HG02970 (cell line): ENCODE data around the gene SCARB1.

Experiments
- ATAC-seq: cut with Tn5 transposase; IDR thresholded peaks from one replicate; pipeline ENCODE4 v1.9.1; 2021; ENCODE audit warnings: mild to moderate bottlenecking, moderate library complexity, moderate number of reproducible peaks; ENCODE audit not compliant: unreplicated experiment, low FRiP score

The SCARB1 gene

DNA sequence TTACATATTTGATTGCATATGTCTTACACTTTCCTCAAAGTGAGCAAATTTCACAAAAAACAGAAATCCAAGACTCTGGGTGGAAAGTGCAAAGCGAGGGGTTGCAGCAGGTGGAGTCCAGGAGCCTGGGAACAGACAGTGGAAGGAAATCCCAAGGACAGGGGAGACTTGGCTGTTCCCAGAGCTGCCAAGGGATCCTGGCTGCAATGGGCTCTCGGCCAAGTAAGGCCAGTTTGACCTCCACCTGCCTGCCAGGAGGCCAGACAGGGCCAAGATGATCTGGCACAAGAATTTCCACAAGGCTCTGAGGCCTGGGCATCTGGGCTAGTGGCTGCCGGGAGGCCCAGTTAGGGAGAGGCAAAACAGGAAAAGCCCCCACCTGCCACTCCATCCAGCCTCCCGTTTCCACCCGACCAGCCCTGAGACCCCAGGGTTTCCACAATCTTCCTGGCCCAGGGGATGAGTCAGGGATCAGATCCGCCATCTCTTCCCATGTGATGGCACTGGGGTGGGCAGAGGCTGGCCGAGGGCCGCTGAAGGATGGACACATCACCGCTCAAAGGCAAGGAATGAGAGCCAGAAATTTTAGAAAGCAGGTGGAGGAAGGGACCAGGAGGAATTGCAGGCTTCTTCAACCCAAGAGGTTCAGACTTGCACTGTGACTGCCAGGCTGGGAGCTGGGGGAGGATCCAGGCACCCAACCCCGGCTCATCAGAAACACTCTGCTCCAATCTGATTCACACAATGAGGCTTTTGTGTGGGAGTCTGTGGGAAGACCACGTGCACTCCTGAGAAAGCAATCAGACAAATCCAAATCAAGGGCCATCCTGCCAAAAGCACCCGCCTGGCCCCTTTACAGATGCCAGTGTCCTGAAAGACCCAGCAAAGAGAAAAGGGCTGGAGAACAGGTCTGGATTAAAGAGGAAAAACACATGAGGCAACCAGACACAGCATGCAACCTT is 16.3 kb downstream of the SCARB1 start:
- ATAC-seq, result no peak

DNA sequence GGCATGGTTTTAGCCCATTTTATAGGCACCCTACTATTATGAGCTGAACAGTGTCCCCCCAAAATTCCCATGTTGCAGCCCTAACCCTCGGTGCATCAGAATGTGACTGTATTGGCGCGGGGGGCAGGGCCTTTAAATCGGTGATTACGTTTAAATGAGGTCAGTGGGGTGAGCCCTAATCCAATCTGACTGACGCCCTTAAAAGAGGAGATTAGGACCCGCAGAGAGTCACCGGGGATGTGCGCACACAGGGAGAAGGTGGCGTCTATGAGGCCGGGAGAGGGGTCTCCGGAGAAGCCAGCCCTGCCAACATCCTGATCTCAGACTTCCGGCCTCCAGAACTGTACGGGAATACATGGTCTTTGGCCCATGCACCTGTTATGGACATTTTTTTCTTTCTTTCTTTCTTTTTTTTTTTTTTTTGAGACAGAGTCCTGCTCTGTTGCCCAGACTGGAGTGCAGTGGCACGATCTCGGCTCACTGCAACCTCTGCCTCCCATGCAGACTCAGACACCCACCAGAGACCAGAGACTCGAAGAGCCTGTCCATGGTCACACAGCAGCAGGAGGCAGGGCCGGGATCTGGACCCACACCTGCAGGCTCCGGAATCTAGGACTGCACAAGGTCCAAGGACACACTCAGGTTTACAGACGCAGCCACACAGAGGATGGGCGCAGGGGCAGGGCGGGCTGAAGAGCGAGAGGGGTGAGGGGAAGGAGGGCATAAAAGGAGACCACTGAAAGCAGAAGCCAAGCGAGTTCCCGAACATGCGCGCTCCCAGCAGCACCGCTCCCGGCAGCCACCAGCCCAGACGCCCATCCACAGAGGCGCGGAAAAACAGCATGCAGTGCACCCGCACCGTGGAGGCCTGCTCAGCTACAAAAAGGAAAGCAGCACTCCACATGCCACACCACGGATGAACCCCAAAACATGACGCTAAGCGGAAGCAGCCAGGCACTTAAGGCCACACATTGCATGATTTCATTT is 19.0 kb downstream of the SCARB1 start:
- ATAC-seq, result no peak

DNA sequence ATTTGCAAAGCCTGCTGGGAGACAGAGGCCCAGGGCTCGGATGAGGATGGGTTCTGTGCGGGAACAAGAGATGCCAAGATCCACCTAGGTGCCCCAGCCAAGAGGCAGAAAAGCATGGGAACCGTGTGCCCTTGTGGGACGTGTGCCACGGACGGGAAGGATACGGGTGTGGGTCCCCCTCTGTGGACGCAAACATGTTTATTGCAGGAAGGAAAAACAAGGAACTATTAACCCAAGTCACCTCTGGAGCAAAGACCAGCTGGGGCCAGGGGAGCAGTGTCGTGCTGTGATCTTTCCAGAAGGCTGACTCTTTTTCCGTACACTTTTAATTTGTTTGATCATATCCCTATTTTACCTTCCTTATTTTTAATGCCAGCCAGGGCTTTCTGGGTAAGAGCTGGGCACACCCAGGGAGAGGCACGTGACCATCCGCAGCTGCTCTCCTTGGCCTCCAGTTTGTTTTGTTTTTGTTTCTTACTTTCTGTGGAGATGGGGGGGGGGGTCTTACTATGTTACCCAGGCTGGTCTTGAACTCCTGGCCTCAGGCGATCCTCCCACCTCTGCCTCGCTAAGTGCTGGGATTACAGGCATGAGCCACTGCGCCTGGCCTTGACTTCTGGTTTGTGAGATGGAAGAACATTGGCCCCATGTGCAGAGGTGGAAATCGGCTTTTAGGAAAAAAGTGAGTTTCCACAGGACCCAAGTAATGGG is 20.7 kb downstream of the SCARB1 start:
- ATAC-seq, result no peak

DNA sequence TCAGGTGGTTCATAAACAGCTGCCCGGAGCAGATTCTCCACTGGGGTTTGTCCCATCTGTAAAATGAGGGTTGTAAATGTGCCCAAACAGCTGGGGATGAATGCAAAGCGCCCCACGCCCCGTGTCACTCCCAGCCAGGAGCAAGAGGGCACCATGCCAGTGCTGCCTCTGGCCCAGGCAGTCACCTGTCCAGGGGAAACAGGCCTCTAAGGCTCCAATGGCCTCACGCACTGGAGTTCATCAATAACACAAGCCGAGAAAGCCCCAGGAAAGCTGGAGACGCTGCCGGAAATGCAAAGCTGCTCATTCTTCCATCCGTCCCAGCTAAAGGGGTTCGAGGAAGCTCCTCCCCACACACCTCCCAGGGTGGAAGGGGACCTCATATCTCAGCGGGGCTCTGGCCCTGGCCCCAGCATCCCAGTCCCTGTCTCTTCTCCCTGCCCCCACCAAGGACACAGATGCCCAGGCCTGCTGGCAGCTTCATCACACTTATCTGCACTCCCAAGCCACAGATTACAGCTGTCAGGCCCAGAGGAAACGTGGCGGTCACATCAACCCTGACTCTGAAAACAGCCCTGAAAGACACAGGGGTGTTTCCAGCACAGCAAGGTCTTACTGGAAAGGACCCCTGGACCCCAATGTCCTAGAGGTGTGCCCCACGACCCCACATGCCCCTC is 21.5 kb downstream of the SCARB1 start:
- no peak for ATAC-seq

DNA sequence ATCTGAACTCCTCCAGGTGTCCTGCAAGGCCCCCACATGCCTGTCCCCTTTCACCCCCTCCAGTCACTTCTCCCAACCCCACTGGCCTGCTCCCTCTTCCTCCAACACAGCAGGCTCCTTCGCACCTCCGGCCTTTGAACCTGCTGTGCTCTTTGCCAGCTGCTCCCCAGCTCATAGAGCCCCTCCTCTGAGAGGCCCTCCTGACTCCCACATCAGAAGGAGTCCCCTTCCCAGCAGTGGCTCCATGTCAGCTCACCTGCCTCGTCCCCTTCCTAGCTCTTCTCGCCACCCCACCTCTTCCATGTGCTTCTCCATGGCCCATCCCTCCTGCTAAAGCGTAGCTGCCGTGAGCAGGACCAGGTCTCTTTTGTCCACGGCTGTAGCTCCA is 22.1 kb downstream of the SCARB1 start:
- ATAC-seq, result no peak

DNA sequence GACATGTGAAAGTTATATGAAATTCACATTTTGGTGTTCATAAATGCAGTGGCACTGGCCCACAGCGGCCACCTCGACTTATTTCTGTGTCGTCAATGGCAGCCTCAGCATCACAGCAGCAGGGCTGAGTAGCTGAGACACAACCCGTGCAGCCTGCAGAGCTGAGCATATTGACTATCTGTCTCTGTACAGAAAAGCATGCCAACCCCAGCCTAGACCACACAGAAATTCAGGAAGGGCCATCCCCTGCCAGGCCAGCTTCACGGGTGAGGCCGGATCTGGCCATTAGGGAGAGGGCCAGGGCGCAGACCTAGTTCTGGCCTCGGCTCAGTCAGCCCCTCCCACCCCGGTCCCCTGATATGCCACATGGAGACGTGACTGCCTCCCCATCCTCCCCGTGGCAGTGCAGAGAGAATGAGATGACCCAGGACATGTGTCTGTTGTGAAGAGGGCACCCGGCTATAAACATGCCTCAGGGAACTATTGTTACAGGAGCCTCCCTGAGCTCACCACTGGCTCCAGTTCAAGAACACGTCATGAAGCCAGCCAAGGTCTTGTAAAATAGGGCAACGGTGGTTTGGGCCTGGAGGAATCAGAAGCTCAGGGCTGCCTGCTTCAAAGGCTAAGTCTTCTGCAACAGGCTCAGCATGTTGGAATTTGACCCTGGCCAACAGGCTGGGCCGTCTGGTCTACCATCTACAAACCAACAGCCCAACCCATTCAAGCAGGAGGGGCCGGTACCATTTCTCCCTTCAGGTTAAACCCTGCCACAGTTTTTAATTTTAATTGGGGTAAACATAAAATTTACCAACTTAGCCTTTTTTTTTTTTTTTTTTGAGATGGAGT is 25.5 kb downstream of the SCARB1 start:
- ATAC-seq, result no peak

DNA sequence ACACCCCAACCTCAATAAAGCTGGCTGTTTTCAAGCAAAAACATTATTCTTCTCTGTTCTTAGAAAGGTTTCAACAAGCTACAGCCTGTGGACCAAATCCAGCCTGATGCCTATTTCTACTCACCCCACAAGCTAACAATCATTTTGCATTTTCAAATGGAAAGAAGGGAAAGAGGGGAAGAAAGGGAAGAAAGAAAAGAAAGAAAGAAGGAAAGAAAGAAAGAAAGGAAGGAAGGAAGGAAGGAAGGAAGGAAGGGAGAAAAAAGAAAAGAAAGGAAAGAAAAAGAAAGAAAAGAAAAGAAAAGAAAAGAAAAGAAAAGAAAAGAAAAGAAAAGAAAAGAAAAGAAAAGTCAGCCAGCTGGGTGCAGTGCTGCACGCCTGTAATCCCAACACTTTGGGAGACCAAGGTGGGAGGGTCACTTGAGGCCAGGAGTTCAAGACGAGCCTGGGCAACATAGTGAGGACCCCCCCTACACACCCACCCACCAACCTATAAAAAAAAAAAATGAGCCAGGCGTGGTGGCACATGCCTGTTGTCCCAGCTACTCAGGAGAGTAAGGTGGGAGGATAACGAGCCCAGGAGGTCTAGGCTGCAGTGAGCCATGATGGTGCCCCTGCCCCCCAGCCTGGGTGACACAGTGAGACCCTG is 26.3 kb downstream of the SCARB1 start:
- no peak for ATAC-seq

DNA sequence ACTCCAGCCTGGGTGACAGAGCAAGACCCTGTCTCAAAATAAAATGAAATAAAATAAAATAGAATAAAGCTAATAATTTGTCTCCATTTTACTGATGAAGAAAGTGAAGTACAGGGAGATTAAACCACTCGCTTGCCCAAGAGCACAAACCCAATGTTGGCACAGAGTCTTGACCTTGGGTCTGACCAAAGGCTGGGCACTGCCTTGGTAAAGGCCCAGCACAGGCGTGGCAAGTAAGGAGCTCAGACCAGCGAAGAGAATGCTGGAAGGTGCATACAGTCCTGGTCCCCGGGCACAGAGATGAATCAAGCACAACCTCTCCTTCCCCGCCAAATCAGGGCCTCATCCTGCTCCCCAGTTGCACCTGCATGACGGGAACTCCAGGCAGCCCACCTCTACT is 26.9 kb downstream of the SCARB1 start:
- ATAC-seq, result no peak

DNA sequence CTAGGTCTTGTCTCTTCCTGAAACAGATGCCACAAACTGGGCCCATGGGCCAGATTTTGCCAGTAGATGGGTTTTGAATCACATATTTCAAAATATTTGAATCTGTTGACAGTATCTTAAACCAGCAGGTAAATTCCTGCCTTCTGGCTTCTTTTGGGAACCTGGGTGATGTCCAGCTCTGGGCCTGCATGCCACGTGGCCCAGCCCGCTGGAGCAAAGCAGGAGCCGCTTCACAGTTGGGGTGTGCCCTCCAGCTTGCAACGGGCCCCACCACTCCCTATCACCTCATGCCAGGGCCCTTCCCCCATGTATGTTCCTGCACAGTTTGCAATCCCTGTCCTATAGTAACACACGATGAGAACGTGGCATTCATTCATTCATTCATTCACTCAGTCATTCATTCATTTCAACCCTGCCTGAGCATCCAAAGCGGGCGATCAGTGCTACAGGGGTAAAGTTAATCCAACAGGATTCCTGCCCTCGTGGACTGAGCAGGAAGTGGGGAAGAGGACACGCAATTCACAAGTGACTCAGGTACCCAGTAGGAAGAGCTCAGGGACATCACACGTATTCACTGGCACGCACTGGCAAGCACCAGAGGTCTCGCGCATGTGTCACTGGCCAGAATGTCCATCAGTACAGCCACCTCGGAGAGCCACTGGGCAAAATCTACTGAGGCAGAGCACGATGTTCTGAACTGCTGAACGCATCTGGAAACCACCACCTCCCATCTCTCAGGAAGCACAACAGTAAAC is 27.8 kb downstream of the SCARB1 start:
- ATAC-seq, result no peak

DNA sequence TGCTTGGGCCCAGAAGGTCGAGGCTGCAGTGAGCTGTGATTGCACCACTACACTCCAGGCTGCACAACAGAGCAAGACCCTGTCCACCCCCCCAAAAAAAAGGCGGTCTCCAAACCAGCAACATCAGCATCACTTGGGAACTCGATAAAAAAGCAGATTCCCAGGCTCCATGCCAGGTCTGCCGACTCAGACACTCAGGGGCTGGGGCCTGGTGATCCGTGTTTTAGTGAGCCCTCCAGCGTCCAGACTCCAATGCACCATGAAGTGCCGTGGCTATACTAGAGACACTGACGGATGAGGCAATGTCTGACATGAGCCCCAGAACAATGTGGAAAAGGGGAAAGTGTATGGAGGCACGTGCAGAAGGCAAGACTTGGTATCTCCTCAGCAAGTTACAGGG is 28.8 kb downstream of the SCARB1 start:
- no peak for ATAC-seq

DNA sequence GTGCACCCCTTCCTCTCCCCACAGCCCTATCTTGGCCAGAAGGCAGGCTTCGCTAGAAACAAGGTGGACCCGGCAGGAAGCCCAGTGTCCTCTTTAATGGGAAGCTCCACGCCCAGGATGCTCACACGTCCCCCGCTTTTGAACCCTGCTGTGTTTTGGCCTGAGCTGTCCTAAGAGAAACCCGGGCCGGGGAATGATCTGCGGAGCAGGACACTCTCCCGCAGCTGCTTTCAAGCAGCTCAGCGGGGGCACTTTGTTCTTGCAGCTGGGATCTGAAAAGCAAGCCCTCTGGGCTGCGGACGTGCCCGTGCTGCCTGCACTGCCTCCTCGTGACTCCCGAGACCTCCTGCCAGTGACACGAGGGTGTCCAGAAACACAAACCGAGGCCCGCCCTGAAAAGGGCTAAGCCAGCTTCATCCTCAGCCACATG is 30.0 kb downstream of the SCARB1 start:
- no peak for ATAC-seq

DNA sequence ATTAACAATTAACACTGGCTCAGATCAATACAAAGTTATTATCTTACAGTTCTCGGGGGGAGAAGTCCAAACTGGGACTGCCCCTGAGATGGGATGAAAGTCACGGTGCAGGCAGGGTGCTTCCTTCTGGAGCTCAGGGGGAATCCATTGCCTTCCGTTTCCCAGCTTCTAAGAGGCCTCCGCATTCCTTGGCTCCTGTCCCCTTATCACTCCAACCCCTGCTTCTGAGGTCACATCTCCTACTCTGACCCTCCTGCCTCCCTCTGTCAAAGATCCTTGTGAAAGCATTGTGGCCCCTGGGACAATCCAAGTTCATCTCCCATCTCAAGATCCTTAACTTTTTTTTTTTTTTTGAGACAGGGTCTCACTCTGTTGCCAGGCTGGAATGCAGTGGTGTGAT is 30.8 kb downstream of the SCARB1 start:
- ATAC-seq, result no peak

DNA sequence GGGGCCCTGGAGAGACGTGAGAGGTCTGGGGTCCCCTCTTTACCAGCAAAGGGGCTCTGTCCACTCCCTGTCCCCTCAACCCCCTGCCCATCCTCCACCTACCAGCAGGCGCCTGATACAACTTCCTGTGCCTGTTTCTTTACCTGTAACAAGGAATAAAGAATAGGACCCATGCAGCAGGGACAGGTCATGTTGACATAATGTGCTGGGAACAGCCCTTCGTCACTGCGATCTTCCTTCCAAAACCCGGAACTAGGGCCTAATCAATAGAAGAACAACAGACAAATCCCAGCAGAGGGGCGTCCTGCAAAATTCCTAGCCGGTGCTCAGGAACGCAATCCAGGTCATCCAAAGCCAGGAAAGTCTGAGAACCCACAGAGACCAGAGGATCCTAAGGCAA is 32.1 kb downstream of the SCARB1 start:
- no peak for ATAC-seq

DNA sequence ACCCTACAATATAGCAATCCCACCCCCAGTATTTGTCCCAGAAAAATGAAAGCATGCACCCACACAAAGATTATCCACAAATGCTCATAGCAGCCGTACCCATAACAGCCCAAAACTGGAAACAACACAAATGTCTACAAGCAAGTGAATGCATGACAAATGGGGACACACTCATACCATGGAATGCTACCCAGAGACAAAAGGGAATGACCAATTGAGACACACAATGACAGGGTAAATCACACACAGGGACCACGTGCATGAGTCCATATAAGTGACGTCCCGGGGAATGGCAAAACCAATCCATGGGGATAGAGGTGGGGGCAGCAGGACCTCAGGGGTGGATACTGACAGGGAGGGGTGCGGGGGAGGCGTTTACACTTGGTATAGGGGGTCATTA is 33.4 kb downstream of the SCARB1 start:
- no peak for ATAC-seq

DNA sequence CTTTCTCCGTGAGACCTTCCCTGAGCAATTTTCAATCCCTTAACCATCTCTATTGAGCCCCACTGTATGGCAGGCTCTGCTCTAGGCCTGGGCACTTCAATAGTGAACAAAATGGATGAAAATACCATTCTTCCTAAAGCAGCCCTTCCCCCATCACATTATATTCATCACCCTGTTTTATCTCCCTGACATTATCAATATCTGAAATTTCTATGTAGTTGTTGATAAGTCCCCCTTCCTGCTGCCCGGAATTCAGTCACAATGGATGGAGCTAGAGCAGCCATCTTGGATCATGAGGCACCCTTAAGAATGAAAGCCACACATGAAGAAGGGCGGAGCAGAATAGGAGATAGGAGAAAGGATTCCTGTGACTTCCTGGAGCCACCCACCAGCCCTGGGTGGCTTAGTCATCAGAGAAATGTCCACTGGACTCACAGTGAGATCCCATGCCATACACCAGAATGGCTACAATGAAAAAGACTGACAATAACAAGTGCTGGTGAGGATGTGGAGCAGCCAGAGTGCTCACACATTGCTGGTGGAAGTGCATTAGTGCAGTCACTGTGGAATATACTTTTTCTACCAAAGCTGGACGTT is 33.9 kb downstream of the SCARB1 start:
- ATAC-seq, result no peak

DNA sequence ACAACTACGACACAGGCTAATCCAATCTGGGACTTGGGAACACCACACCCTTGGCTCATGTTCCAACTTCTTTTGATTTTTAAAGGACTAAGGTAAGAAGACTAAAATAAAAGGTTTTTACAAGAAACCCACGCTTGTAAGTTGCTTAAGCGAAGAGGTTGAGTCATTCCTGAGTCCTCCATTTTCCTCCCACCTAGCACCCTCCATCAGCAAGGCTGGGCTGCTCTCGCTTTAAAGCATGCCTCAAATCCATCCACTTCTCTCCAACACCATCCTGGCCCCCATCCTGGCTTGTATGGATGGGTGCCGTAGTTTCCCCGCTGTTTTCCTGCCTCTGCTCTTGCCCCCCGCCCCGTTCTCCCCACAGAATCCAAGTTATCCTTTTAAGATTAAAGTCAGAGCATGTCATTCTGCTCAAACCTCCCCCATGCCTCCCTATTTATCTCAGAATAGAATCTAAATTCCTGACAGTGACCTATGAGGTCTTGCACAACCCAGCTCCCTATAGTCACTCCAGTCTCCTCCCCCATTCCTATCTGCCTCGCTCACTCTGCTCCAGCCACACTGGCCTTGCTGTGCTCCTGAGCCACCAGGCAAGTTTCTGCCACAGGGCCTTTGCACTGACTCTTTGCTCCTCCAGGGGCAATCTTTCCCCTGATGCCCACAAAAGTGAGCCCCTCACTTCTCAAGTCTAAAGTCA is 34.5 kb downstream of the SCARB1 start:
- no peak for ATAC-seq
